Measurements from ENCODE around the gene TRIM47. TPM values are rescaled to one million over a fixed set of nuclear protein-coding genes. Genes with fewer than 3 reads are reported as not detected.

TRIM47 gene
- total RNA-seq, 1 donor from 2014 or later, result 46.3 TPM

GRCh38 chr17:75846692-75847613 lies 31.4 kb downstream of the TRIM47 start:
- peaks cover 20% of the 10 kb centered on the region for H3K4me1 Mint-ChIP-seq (ENCODE audit: low read depth)
- no peak overlapping the region for H3K4me3 Mint-ChIP-seq (ENCODE audit: unreplicated experiment)
- TF ChIP-seq CTCF (IDR thresholded peaks at IDR 0.05), result no peak
- no peaks in the 10 kb centered on the region for H3K9me3 Mint-ChIP-seq (ENCODE audit: low read depth)
- no peak for DNase-seq (ENCODE audit: low spot score)
- no peak overlapping the region for H3K27ac Mint-ChIP-seq (ENCODE audit: unreplicated experiment)
- no peaks in the 10 kb centered on the region for H3K27me3 Mint-ChIP-seq (ENCODE audit: low read depth)
- peaks cover 23% of the 10 kb centered on the region for H3K36me3 Mint-ChIP-seq (ENCODE audit: low read depth)

- Mint-ChIP-seq H3K27me3 (ENCODE audit: low read depth) (no peaks in the 10 kb centered on the region), H3K27ac (ENCODE audit: unreplicated experiment) (peak overlapping the region; percentile 82), H3K4me3 (ENCODE audit: unreplicated experiment) (no peak overlapping the region), H3K36me3 (ENCODE audit: low read depth) (peaks cover 19% of the 10 kb centered on the region), H3K4me1 (ENCODE audit: low read depth) (peaks cover 20% of the 10 kb centered on the region), H3K9me3 (ENCODE audit: low read depth) (no peaks in the 10 kb centered on the region)
- no peak for TF ChIP-seq CTCF (IDR thresholded peaks at IDR 0.05)
- DNase-seq (ENCODE audit: low spot score), result no peak
Observed at GRCh38 chr17:75845933-75846691, 32.3 kb downstream of the TRIM47 start.

- peak; percentile 94 for DNase-seq (ENCODE audit: low spot score)
- Mint-ChIP-seq H3K4me3 (ENCODE audit: unreplicated experiment) (no peak overlapping the region), H3K9me3 (ENCODE audit: low read depth) (no peaks in the 10 kb centered on the region), H3K36me3 (ENCODE audit: low read depth) (peaks cover 17% of the 10 kb centered on the region), H3K27ac (ENCODE audit: unreplicated experiment) (peak overlapping the region; percentile 82), H3K4me1 (ENCODE audit: low read depth) (peaks cover 20% of the 10 kb centered on the region), H3K27me3 (ENCODE audit: low read depth) (no peaks in the 10 kb centered on the region)
- TF ChIP-seq CTCF (IDR thresholded peaks at IDR 0.05), result peak; percentile 78
Observed at GRCh38 chr17:75845058-75845711, 33.2 kb downstream of the TRIM47 start.

DNA sequence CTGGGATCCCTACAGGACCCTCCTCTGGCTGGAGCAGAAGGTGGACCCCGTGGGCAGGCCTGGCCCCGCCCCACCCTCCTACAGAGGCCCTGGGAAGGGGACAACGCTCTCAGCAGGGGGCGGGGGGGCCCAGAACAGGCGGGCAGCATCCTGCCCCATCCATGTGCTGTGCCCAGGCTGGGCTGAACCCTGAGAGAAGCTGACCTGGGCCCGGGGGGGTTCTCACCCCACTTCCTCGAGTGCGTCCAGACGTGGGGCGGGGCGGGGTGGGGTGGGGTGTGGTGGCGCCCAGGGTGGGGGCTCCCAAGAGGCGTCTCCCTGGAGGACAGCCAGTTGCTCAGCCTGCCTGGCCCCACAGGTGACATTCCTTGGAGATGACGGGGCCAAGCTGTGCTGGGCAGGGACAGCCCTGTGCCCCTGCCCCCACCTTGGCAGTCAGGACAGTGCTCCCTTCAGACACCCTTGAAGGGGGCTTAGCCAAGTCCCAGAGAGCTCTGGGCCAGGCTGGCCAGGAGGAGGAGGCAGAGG lies 33.8 kb downstream of the TRIM47 start:
- peaks cover 20% of the 10 kb centered on the region for H3K4me1 Mint-ChIP-seq (ENCODE audit: low read depth)
- no peak for TF ChIP-seq CTCF (IDR thresholded peaks at IDR 0.05)
- H3K27ac Mint-ChIP-seq (ENCODE audit: unreplicated experiment), result no peak overlapping the region
- H3K4me3 Mint-ChIP-seq (ENCODE audit: unreplicated experiment), result no peak overlapping the region
- no peaks in the 10 kb centered on the region for H3K9me3 Mint-ChIP-seq (ENCODE audit: low read depth)
- peaks cover 14% of the 10 kb centered on the region for H3K36me3 Mint-ChIP-seq (ENCODE audit: low read depth)
- no peaks in the 10 kb centered on the region for H3K27me3 Mint-ChIP-seq (ENCODE audit: low read depth)
- DNase-seq (ENCODE audit: low spot score), result no peak

All from chondrocyte (in vitro differentiated cells).